Gastrocnemius medialis (tissue), 4 donors: ENCODE results near the gene CLIP4. TPM values are rescaled to one million over a fixed set of nuclear protein-coding genes. Genes with fewer than 3 reads are reported as not detected.

Experiments used
- ATAC-seq, 2 donors: fragments of 150-250 bp; one replicate each; pipeline ENCODE4 v1.9.1; 2016
- DNase-seq, 2 donors: peaks; one replicate each; pipeline ENCODE4 v3.0.0-alpha.2; 2019
- H3K27ac ChIP-seq, 4 donors: fragments of 200-600 bp; sonication (generic); 1 replicate in 1 of 4; 2 replicates in 3 of 4; pipeline ENCODE4 v1.5.1; 2016 to 2018; ENCODE audit warnings: mild to moderate bottlenecking in 2 of 4, moderate library complexity in 1 of 4
- H3K27me3 ChIP-seq, 3 donors: fragments of 200-600 bp; sonication (generic) in 2 of 3; 1 replicate in 1 of 3; 2 replicates in 2 of 3; pipeline versions ENCODE4 v1.5.1 to v1.6.0; 2016 to 2019; ENCODE audit warnings: mild to moderate bottlenecking in 1 of 3, moderate library complexity in 1 of 3
- H3K36me3 ChIP-seq, 2 donors: fragments of 200-600 bp; sonication (generic) in 1 of 2; one replicate each; pipeline ENCODE4 v1.5.1; 2017 to 2018
- H3K4me1 ChIP-seq, 2 donors: fragments of 200-600 bp; sonication (generic) in 1 of 2; one replicate each; pipeline ENCODE4 v1.5.1; 2016 to 2017; ENCODE audit warnings: mild to moderate bottlenecking in 2 of 2
- H3K4me3 ChIP-seq, 4 donors: fragments of 200-600 bp; sonication (generic) in 3 of 4; 1 replicate in 1 of 4; 2 replicates in 3 of 4; pipeline ENCODE4 v1.5.1; 2016 to 2019; ENCODE audit warnings: mild to moderate bottlenecking in 2 of 4
- H3K9me3 ChIP-seq, 3 donors: fragments of 200-600 bp; sonication (generic) in 2 of 3; 1 replicate in 1 of 3; 2 replicates in 2 of 3; pipeline ENCODE4 v1.5.1; 2016 to 2019
- CTCF ChIP-seq, 5 experiments: fragments of 450-650 bp in 3 of 5; fragments of 200-600 bp in 2 of 5; sonication (generic) in 2 of 5; IDR thresholded peaks in 4 of 5; conservative IDR thresholded peaks in 1 of 5; 1 replicate in 4 of 5; 2 replicates in 1 of 5; pipeline ENCODE4 v1.5.1; 2016 to 2019; ENCODE audit warnings: antibody characterized with exemption in 5 of 5, mild to moderate bottlenecking in 3 of 5, moderate library complexity in 3 of 5
- POLR2A ChIP-seq, 2 donors: fragments of 450-650 bp; IDR thresholded peaks; one replicate each; pipeline ENCODE4 v1.6.1; 2017; ENCODE audit warnings: antibody characterized with exemption in 2 of 2, mild to moderate bottlenecking in 2 of 2, moderate library complexity in 2 of 2
- in situ Hi-C, 4 donors: fragments of 200-750 bp; cut with MboI; loops; one replicate each; pipeline versions ENCODE4 v1.15.0 to v1.8.0; 2017; ENCODE audit warnings: low sequenced_read_pairs in 4 of 4
- intact Hi-C: fragments of 100-400 bp; cut with DNase I; formaldehyde crosslinking; loops from one replicate; pipeline ENCODE4 v1.15.1; 2023; ENCODE audit warnings: low total_unique reads
- total RNA-seq, 4 donors: library from RNA; depleted of rRNA; stranded (reverse); fragments of >200 nt; gene quantifications; one replicate each; pipeline versions ENCODE4 v1.1.0 to v1.2.3, GENCODE V29; 2016

Gene CLIP4
- total RNA-seq, 4 donors from 2014 or later, result 200 to 422 (median 265) TPM

- Histone ChIP-seq H3K4me1 (no peaks in the 10 kb centered on the region), H3K36me3 (no peaks in the 10 kb centered on the region), H3K27me3 (no peaks in the 10 kb centered on the region), H3K27ac (no peak overlapping the region), H3K4me3 (no peak overlapping the region), H3K9me3 (no peaks in the 10 kb centered on the region)
- DNase-seq (no peak), ATAC-seq (no peak)
- TF ChIP-seq POLR2A (IDR thresholded peaks at IDR 0.05) (no peak), CTCF (IDR thresholded peaks at IDR 0.05 in 4 of 5, conservative IDR thresholded peaks at IDR 0.05 in 1 of 5) (no peak)
- in situ Hi-C loops (no loop called here), intact Hi-C loops (no loop called here)
Observed at GRCh38 chr2:29206941-29207340, 91.7 kb downstream of the CLIP4 start.

GRCh38 chr2:29207352-29208148 is 92.3 kb downstream of the CLIP4 start:
- H3K27ac ChIP-seq, result no peak overlapping the region
- ATAC-seq, result no peak
- H3K4me1 ChIP-seq, result no peaks in the 10 kb centered on the region
- H3K36me3 ChIP-seq, result no peaks in the 10 kb centered on the region
- intact Hi-C loops, result no loop called here
- no peak overlapping the region for H3K4me3 ChIP-seq
- no peaks in the 10 kb centered on the region for H3K9me3 ChIP-seq
- no peak for TF ChIP-seq CTCF (IDR thresholded peaks at IDR 0.05 in 4 of 5, conservative IDR thresholded peaks at IDR 0.05 in 1 of 5)
- TF ChIP-seq POLR2A (IDR thresholded peaks at IDR 0.05), result no peak
- in situ Hi-C loops, result no loop called here
- H3K27me3 ChIP-seq, result no peaks in the 10 kb centered on the region
- no peak for DNase-seq

GRCh38 chr2:29209551-29209950 is 94.3 kb downstream of the CLIP4 start:
- Histone ChIP-seq H3K4me1 (no peaks in the 10 kb centered on the region), H3K4me3 (no peak overlapping the region), H3K36me3 (no peaks in the 10 kb centered on the region), H3K27me3 (no peaks in the 10 kb centered on the region), H3K27ac (no peak overlapping the region), H3K9me3 (no peaks in the 10 kb centered on the region)
- ATAC-seq, result no peak
- no peak for TF ChIP-seq POLR2A (IDR thresholded peaks at IDR 0.05)
- TF ChIP-seq CTCF (IDR thresholded peaks at IDR 0.05 in 4 of 5, conservative IDR thresholded peaks at IDR 0.05 in 1 of 5), result no peak
- intact Hi-C loops (no loop called here), in situ Hi-C loops (no loop called here)
- no peak for DNase-seq

GRCh38 chr2:29212009-29212408 is 96.8 kb downstream of the CLIP4 start:
- TF ChIP-seq CTCF (IDR thresholded peaks at IDR 0.05 in 4 of 5, conservative IDR thresholded peaks at IDR 0.05 in 1 of 5), result no peak
- TF ChIP-seq POLR2A (IDR thresholded peaks at IDR 0.05), result no peak
- Histone ChIP-seq H3K27ac (no peak overlapping the region), H3K36me3 (no peaks in the 10 kb centered on the region), H3K27me3 (no peaks in the 10 kb centered on the region), H3K4me1 (no peaks in the 10 kb centered on the region), H3K4me3 (no peak overlapping the region), H3K9me3 (no peaks in the 10 kb centered on the region)
- ATAC-seq, result no peak
- in situ Hi-C loops (no loop called here), intact Hi-C loops (no loop called here)
- DNase-seq, result no peak
